GM21619 (cell line): Measurements from ENCODE around the gene TEX38.
"Not testable (repeated sequence)": the region's sequence is repeated elsewhere in the genome, so short reads cannot be mapped to it uniquely, and the experiment has no call there.

ENCODE experiments used
- ATAC-seq: cut with Tn5 transposase; IDR thresholded peaks from one replicate; pipeline ENCODE4 v1.9.1; 2021; ENCODE audit not compliant: unreplicated experiment

TEX38 gene

GRCh38 chr1:46687093-46687659, 15.5 kb downstream of the TEX38 start:
- no peak for ATAC-seq

- ATAC-seq: no peak
These were observed 16.4 kb downstream of the TEX38 start for GRCh38 chr1:46687921-46688509.

GRCh38 chr1:46689356-46689755, 17.7 kb downstream of the TEX38 start:
- ATAC-seq: no peak

GRCh38 chr1:46689897-46690296, 18.2 kb downstream of the TEX38 start:
- no peak for ATAC-seq

GRCh38 chr1:46690931-46691421, 19.3 kb downstream of the TEX38 start:
- ATAC-seq: no peak

- ATAC-seq: no peak
These were observed 20.5 kb downstream of the TEX38 start for GRCh38 chr1:46691997-46692790.

GRCh38 chr1:46692811-46693770, 21.4 kb downstream of the TEX38 start:
- no peak for ATAC-seq

- ATAC-seq: not testable (repeated sequence)
These were observed 23.0 kb downstream of the TEX38 start for GRCh38 chr1:46694676-46695075.

- no peak for ATAC-seq
These were observed 25.4 kb downstream of the TEX38 start for GRCh38 chr1:46697053-46697452.

- no peak for ATAC-seq
These were observed 28.0 kb downstream of the TEX38 start for GRCh38 chr1:46699666-46700065.

- ATAC-seq: no peak
These were observed 32.4 kb downstream of the TEX38 start for GRCh38 chr1:46703927-46704641.

- ATAC-seq: no peak
These were observed 33.8 kb downstream of the TEX38 start for GRCh38 chr1:46705408-46705807.

- no peak for ATAC-seq
These were observed 36.5 kb downstream of the TEX38 start for GRCh38 chr1:46708121-46708520.

GRCh38 chr1:46714976-46715375, 43.3 kb downstream of the TEX38 start:
- ATAC-seq: no peak

GRCh38 chr1:46717654-46718053, 46.0 kb downstream of the TEX38 start:
- no peak for ATAC-seq

- no peak for ATAC-seq
These were observed 46.7 kb downstream of the TEX38 start for GRCh38 chr1:46718340-46718726.

GRCh38 chr1:46718727-46719622, 47.3 kb downstream of the TEX38 start, which contains the start of gene EFCAB14:
EFCAB14 (minus strand) TSS chr1:46719114; CDS start chr1:46718087, 1,027 bp downstream.
- peak; percentile 97 for ATAC-seq

GRCh38 chr1:46719689-46720088, 48.0 kb downstream of the TEX38 start:
- ATAC-seq: no peak

GRCh38 chr1:46720319-46720718, 48.7 kb downstream of the TEX38 start:
- not testable (repeated sequence) for ATAC-seq
